Natural killer cell (primary cell): ENCODE results near the gene RASGRP3. TPM values are rescaled to one million over a fixed set of nuclear protein-coding genes. Genes with fewer than 3 reads are reported as not detected.

Experiments
- ATAC-seq, 3 donors: fragments of 150-1000 bp in 2 of 3; fragments of 200-7000 bp in 1 of 3; cut with Tn5 transposase; 1 replicate in 1 of 3; 2 replicates in 2 of 3; pipeline ENCODE4 v1.10.0; 2021; ENCODE audit warnings: mild to moderate bottlenecking in 2 of 3, moderate library complexity in 2 of 3
- DNase-seq, 2 donors: peaks; one replicate each; pipeline versions ENCODE4 v3.0.0 to v3.0.0-alpha.2; 2013 to 2021; ENCODE audit warnings: mixed read lengths in 1 of 2
- H3K27ac ChIP-seq: one replicate; pipeline ENCODE4 v1.5.1; 2013; ENCODE audit warnings: mild to moderate bottlenecking, low read length
- H3K27me3 ChIP-seq: one replicate; pipeline ENCODE4 v1.6.1; 2013; ENCODE audit warnings: low read length; ENCODE audit not compliant: control insufficient read depth, insufficient read depth
- H3K36me3 ChIP-seq: one replicate; pipeline ENCODE4 v1.6.1; 2013; ENCODE audit warnings: low read length; ENCODE audit not compliant: control insufficient read depth, insufficient read depth
- H3K4me1 ChIP-seq: one replicate; pipeline ENCODE4 v1.6.1; 2013; ENCODE audit warnings: low read length; ENCODE audit not compliant: control insufficient read depth, insufficient read depth
- H3K4me3 ChIP-seq: one replicate; pipeline ENCODE4 v1.5.1; 2013; ENCODE audit warnings: low read length
- H3K9me3 ChIP-seq: one replicate; pipeline ENCODE4 v1.6.1; 2013; ENCODE audit warnings: low read length; ENCODE audit not compliant: control insufficient read depth, insufficient read depth
- H3K27ac Mint-ChIP-seq, 2 donors: one replicate each; pipeline ENCODE4 v1.8.0; 2022; ENCODE audit warnings: mild to moderate bottlenecking in 2 of 2, mixed read lengths in 2 of 2, moderate library complexity in 1 of 2
- H3K27me3 Mint-ChIP-seq, 2 donors: one replicate each; pipeline ENCODE4 v1.8.0; 2022; ENCODE audit warnings: low read depth in 2 of 2, mixed read lengths in 2 of 2
- H3K36me3 Mint-ChIP-seq: one replicate; pipeline ENCODE4 v1.8.0; 2022; ENCODE audit warnings: mixed read lengths
- H3K4me1 Mint-ChIP-seq, 2 donors: one replicate each; pipeline ENCODE4 v1.8.0; 2022; ENCODE audit warnings: mixed read lengths in 2 of 2
- H3K4me3 Mint-ChIP-seq: one replicate; pipeline ENCODE4 v1.8.0; 2022; ENCODE audit warnings: mild to moderate bottlenecking, moderate library complexity, mixed read lengths
- H3K9me3 Mint-ChIP-seq, 2 donors: one replicate each; pipeline ENCODE4 v1.8.0; 2022; ENCODE audit warnings: mixed read lengths in 2 of 2
- CTCF ChIP-seq: fragments of 200-600 bp; IDR thresholded peaks from one replicate; pipeline ENCODE4 v1.8.0; 2022; ENCODE audit warnings: antibody characterized with exemption
- WGBS: methylation state at CpG from one replicate; pipeline ENCODE4 v1.1.7; 2013; ENCODE audit warnings: missing lambda C conversion rate; ENCODE audit not compliant: insufficient coverage; 5-methylcytosine and 5-hydroxymethylcytosine counted together
- intact Hi-C: fragments of 100-400 bp; cut with micrococcal nuclease; formaldehyde crosslinking; loops from one replicate; pipeline ENCODE4 v1.14.2; 2022
- total RNA-seq, 4 donors: library from RNA; stranded (reverse); fragments of 120-200 nt in 1 of 4; gene quantifications; one replicate each; pipeline versions ENCODE4 v1.2.3 to v1.2.4, GENCODE V29; 2013 to 2022

Gene RASGRP3
- total RNA-seq, 3 donors from 2014 or later (not counting 1 experiment from before 2014, with no cell fraction given) = 1.8 to 21.1 (median 2.7) TPM

- no peaks in the 10 kb centered on the region for H3K9me3 Mint-ChIP-seq
- H3K4me3 Mint-ChIP-seq = no peak overlapping the region
- no peak overlapping the region for H3K4me3 ChIP-seq
- 100% methylated on average over 1 of the region's 1 CpG for WGBS
- ATAC-seq (no peak), DNase-seq (no peak)
- H3K27me3 Mint-ChIP-seq = peaks cover 6 to 8% of the 10 kb centered on the region in 2 donors
- H3K9me3 ChIP-seq = no peaks in the 10 kb centered on the region
- no peaks in the 10 kb centered on the region for H3K4me1 Mint-ChIP-seq
- H3K27ac Mint-ChIP-seq = no peak overlapping the region
- no peak overlapping the region for H3K27ac ChIP-seq
- H3K36me3 Mint-ChIP-seq = no peaks in the 10 kb centered on the region
- intact Hi-C loops = no loop called here
- no peaks in the 10 kb centered on the region for H3K27me3 ChIP-seq
- no peak for TF ChIP-seq CTCF
- no peaks in the 10 kb centered on the region for H3K36me3 ChIP-seq
- no peaks in the 10 kb centered on the region for H3K4me1 ChIP-seq
These were observed 45.6 kb upstream of the RASGRP3 start for GRCh38 chr2:33430856-33431255.

- no CpG with 5 or more reads among the region's 2 CpGs for WGBS
These were observed 43.6 kb upstream of the RASGRP3 start for GRCh38 chr2:33432871-33433270.

GRCh38 chr2:33433279-33434235 lies 42.9 kb upstream of the RASGRP3 start:
- peaks cover 6 to 21% of the 10 kb centered on the region in 2 donors for H3K27me3 Mint-ChIP-seq
- TF ChIP-seq CTCF = no peak
- Histone ChIP-seq H3K4me3 (no peak overlapping the region), H3K36me3 (no peaks in the 10 kb centered on the region), H3K4me1 (no peaks in the 10 kb centered on the region), H3K27ac (no peak overlapping the region), H3K9me3 (no peaks in the 10 kb centered on the region), H3K27me3 (no peaks in the 10 kb centered on the region)
- DNase-seq (no peak), ATAC-seq (no peak)
- intact Hi-C loops = no loop called here
- H3K4me3 Mint-ChIP-seq = no peak overlapping the region
- no peaks in the 10 kb centered on the region for H3K36me3 Mint-ChIP-seq
- H3K27ac Mint-ChIP-seq = no peak overlapping the region
- WGBS = 95% methylated on average over 2 of the region's 7 CpGs
- H3K9me3 Mint-ChIP-seq = no peaks in the 10 kb centered on the region
- no peaks in the 10 kb centered on the region for H3K4me1 Mint-ChIP-seq

More at GRCh38 chr2:33432871-33433270, 43.6 kb upstream of the RASGRP3 start:
- H3K27me3 Mint-ChIP-seq = peaks cover 6 to 20% of the 10 kb centered on the region in 2 donors
- intact Hi-C loops = no loop called here
- no peak for DNase-seq
- no peak for TF ChIP-seq CTCF
- H3K4me3 Mint-ChIP-seq = no peak overlapping the region
- no peaks in the 10 kb centered on the region for H3K36me3 ChIP-seq
- H3K9me3 Mint-ChIP-seq = no peaks in the 10 kb centered on the region
- no peak for ATAC-seq
- H3K4me1 Mint-ChIP-seq = no peaks in the 10 kb centered on the region
- H3K27me3 ChIP-seq = no peaks in the 10 kb centered on the region
- no peaks in the 10 kb centered on the region for H3K4me1 ChIP-seq
- H3K27ac Mint-ChIP-seq = no peak overlapping the region
- no peak overlapping the region for H3K27ac ChIP-seq
- no peaks in the 10 kb centered on the region for H3K36me3 Mint-ChIP-seq
- no peak overlapping the region for H3K4me3 ChIP-seq
- H3K9me3 ChIP-seq = no peaks in the 10 kb centered on the region
